ENCODE results near the gene TLX3. TPM values are rescaled to one million over a fixed set of nuclear protein-coding genes. Genes with fewer than 3 reads are reported as not detected.
"Not testable (repeated sequence)": the region's sequence is repeated elsewhere in the genome, so short reads cannot be mapped to it uniquely, and the experiment has no call there.

TLX3 gene
- total RNA-seq, 1 donor from 2014 or later: 0.58 TPM

DNA sequence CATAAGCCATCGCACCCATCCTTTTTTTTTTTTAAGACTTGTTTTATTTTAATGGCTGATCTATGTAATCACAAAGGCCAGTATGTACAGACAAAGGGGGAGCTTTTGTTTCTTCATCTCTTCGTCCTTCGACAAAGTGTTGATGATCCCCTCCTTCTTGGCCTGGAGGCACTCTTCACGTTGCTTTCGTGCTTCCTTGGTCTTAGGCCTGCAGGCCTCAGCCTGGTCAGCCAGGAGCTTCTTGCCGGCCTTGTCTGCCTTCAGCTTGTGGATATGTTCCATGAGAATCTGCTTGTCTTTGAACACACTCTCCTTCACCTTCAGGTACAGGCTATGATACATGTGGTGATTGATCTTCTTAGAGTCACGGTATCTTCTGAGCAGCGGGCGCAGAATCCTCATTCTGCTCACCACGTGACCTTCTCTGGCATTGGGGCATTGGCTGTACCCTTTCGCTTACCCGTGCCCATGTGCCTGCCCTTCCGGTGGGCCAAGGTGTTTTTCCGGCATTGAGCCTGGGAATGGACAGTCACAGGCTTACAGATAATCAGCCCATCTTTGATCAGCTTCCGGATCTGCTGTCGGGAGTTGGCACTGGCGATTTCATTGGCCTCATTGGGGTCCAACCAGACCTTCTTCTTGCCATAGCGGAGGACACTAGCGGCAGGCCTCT, 36.0 kb downstream of the TLX3 start:
- Histone ChIP-seq H3K4me3 (ENCODE audit: low read depth, low read length) (no peak overlapping the region), H3K27me3 (ENCODE audit: control insufficient read depth, insufficient read depth, low read length) (no peaks in the 10 kb centered on the region), H3K36me3 (ENCODE audit: control insufficient read depth, insufficient read depth, low read length) (no peaks in the 10 kb centered on the region)
- no peak for DNase-seq (ENCODE audit: low read depth)
- TF ChIP-seq, protein P1, sequence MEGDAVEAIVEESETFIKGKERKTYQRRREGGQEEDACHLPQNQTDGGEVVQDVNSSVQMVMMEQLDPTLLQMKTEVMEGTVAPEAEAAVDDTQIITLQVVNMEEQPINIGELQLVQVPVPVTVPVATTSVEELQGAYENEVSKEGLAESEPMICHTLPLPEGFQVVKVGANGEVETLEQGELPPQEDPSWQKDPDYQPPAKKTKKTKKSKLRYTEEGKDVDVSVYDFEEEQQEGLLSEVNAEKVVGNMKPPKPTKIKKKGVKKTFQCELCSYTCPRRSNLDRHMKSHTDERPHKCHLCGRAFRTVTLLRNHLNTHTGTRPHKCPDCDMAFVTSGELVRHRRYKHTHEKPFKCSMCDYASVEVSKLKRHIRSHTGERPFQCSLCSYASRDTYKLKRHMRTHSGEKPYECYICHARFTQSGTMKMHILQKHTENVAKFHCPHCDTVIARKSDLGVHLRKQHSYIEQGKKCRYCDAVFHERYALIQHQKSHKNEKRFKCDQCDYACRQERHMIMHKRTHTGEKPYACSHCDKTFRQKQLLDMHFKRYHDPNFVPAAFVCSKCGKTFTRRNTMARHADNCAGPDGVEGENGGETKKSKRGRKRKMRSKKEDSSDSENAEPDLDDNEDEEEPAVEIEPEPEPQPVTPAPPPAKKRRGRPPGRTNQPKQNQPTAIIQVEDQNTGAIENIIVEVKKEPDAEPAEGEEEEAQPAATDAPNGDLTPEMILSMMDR (IDR thresholded peaks at IDR 0.05; ENCODE audit: insufficient read depth, low read length, poor library complexity, severe bottlenecking): no peak

GRCh38 chr5:171351536-171352073, 42.6 kb downstream of the TLX3 start:
- no peaks in the 10 kb centered on the region for H3K27me3 ChIP-seq (ENCODE audit: control insufficient read depth, insufficient read depth, low read length)
- TF ChIP-seq, protein P1 (IDR thresholded peaks at IDR 0.05; ENCODE audit: insufficient read depth, low read length, poor library complexity, severe bottlenecking): no peak
- no peak overlapping the region for H3K4me3 ChIP-seq (ENCODE audit: low read depth, low read length)
- DNase-seq (ENCODE audit: low read depth): no peak
- H3K36me3 ChIP-seq (ENCODE audit: control insufficient read depth, insufficient read depth, low read length): no peaks in the 10 kb centered on the region

- no peak for DNase-seq (ENCODE audit: low read depth)
Measured at GRCh38 chr5:171355302-171355724, 46.3 kb downstream of the TLX3 start.

GRCh38 chr5:171357843-171358242, 48.8 kb downstream of the TLX3 start:
- TF ChIP-seq, protein P1 (IDR thresholded peaks at IDR 0.05; ENCODE audit: insufficient read depth, low read length, poor library complexity, severe bottlenecking): no peak
- H3K4me3 ChIP-seq (ENCODE audit: low read depth, low read length): no peak overlapping the region
- H3K27me3 ChIP-seq (ENCODE audit: control insufficient read depth, insufficient read depth, low read length): no peaks in the 10 kb centered on the region
- no peaks in the 10 kb centered on the region for H3K36me3 ChIP-seq (ENCODE audit: control insufficient read depth, insufficient read depth, low read length)
- DNase-seq (ENCODE audit: low read depth): no peak

More at GRCh38 chr5:171355302-171355724, 46.3 kb downstream of the TLX3 start:
- no peak overlapping the region for H3K4me3 ChIP-seq (ENCODE audit: low read depth, low read length)
- no peaks in the 10 kb centered on the region for H3K27me3 ChIP-seq (ENCODE audit: control insufficient read depth, insufficient read depth, low read length)
- no peaks in the 10 kb centered on the region for H3K36me3 ChIP-seq (ENCODE audit: control insufficient read depth, insufficient read depth, low read length)
- TF ChIP-seq, protein P1 (IDR thresholded peaks at IDR 0.05; ENCODE audit: insufficient read depth, low read length, poor library complexity, severe bottlenecking): no peak

GRCh38 chr5:171361151-171361550, 52.1 kb downstream of the TLX3 start:
- H3K36me3 ChIP-seq (ENCODE audit: control insufficient read depth, insufficient read depth, low read length); H3K4me3 ChIP-seq (ENCODE audit: low read depth, low read length); DNase-seq (ENCODE audit: low read depth); H3K27me3 ChIP-seq (ENCODE audit: control insufficient read depth, insufficient read depth, low read length): not testable (repeated sequence)

Other genes starting within 250 kb of the TLX3 start
- gene NPM1, start 78.6 kb downstream of the TLX3 start, total RNA-seq: 1,219 and 1,455 TPM in 2 replicates
- 0.34 TPM in 1 of 2 replicates, not detected in the other for gene FGF18, start 110.4 kb downstream of the TLX3 start, total RNA-seq

Measured in kidney epithelial cell (primary cell).